ENCODE results near the gene LSM14B. TPM values are rescaled to one million over a fixed set of nuclear protein-coding genes. Genes with fewer than 3 reads are reported as not detected.

Gene LSM14B
- total RNA-seq, 1 experiment from 2014 or later, result 51.3 TPM

DNA sequence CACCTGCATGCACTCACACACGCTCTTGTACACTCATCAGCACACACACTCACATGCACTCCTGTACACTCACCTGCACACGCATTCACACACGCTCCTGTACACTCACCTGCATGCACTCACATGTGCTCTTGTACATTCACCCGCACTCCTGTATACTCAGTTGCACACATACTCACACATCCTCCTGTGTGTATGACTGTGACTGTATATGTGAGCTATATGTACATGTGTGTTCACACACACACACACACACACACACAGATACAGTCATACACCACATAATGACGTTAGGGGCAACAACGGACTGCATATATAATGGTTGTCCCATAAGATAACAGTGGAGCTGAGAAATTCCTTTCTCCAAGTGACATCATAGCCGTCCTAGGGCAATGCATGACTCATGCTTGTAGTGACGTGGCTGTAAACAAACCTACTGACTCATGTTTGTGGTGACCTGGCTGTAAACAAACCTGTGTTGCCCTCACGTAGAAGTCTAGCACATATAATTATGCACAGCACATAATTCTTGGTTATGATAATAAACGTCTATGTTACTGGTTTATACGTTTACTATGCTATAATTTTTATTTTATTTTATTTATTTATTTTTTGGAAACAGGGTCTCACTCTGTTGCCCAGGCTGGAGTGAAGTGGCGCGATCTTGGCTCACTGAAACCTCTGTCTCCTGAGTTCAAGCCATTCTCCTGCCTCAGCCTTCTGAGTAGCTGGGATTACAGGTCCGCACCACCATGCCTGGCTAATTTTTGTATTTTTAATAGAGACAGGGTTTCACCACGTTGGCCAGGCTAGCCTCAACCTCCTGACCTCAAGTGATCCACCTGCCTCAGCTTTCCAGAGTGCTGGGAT is 33.8 kb upstream of the LSM14B start (continued):
- TF ChIP-seq RAD21 (IDR thresholded peaks at IDR 0.05; ENCODE audit: low read depth), result no peak

DNA sequence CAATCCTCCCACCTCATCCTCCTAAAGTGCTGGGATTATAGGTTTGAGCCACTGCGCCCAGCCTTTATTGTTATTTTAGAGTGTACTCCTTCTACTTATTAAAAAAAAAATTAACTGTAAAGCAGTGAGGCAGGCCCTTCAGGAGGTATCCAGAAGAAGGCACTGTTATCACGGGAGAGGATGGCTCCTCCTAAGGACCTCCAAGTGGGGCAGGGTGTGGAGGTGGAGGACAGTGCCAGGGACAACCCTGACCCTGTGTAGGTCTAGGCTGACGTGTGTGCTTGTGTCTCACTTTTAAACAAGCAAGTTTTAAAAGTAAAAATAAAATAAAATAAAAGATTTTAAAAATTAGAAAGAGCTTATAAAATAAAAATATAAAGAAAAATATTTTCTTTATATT is 32.9 kb upstream of the LSM14B start:
- Histone ChIP-seq H3K9me3 (ENCODE audit: control insufficient read depth in 1 of 2, insufficient read depth in 1 of 2, low read depth in 1 of 2, low read length in 2 of 2) (no peaks in the 10 kb centered on the region), H3K4me3 (replicated peaks in 1 of 2; ENCODE audit: low read depth in 1 of 2, low read length in 2 of 2) (no peak overlapping the region), H3K9me2 (ENCODE audit: insufficient read depth) (no peaks in the 10 kb centered on the region), H4K20me1 (ENCODE audit: insufficient read depth) (no peaks in the 10 kb centered on the region), H3K4me1 (ENCODE audit: control insufficient read depth in 1 of 2, insufficient read depth in 2 of 2, low read length in 2 of 2) (peaks cover 5 to 13% of the 10 kb centered on the region in 2 experiments; a peak in 3 of 4 replicates), H3K27ac (ENCODE audit: low read depth, low read length) (no peak overlapping the region), H3K79me2 (ENCODE audit: insufficient read depth, low read length) (no peaks in the 10 kb centered on the region), H3K36me3 (ENCODE audit: control insufficient read depth in 1 of 2, insufficient read depth in 2 of 2, low read length in 2 of 2) (no peaks in the 10 kb centered on the region), H2AFZ (ENCODE audit: low read depth, low read length, poor library complexity, severe bottlenecking) (no peak overlapping the region), H3K27me3 (ENCODE audit: insufficient read depth, low read length) (peaks cover 4% of the 10 kb centered on the region; the same call in 1 of the 2 replicates), H3K4me2 (ENCODE audit: low read length) (no peak overlapping the region), H3K9ac (ENCODE audit: low read length) (no peak overlapping the region)
- ATAC-seq (no peak), DNase-seq (ENCODE audit: low read depth, low spot score) (no peak)
- ChIA-PET RAD21 (ENCODE audit: low non-redundant PET in 1 of 2, low total read pairs in 2 of 2, uncharacterized antibody in 2 of 2, unreplicated experiment in 2 of 2) (no interaction called here), CTCF (no interaction called here), POLR2A (interaction anchor here (1.6 kb wide), 1 partner anchor 23 kb away, joined by 7 read pairs; the partner anchor contains the start of gene TAF4)
- intact Hi-C loops (cut with micrococcal nuclease), result no loop called here
- no TSS peak for BruUV-seq (replicated peaks)
- TF ChIP-seq CEBPB (IDR thresholded peaks at IDR 0.05; ENCODE audit: low read depth) (no peak), EGR1 (IDR thresholded peaks at IDR 0.05; ENCODE audit: low read depth) (no peak), RAD21 (IDR thresholded peaks at IDR 0.05; ENCODE audit: low read depth) (peak; percentile 19; the same call in 1 of the 2 replicates)

DNA sequence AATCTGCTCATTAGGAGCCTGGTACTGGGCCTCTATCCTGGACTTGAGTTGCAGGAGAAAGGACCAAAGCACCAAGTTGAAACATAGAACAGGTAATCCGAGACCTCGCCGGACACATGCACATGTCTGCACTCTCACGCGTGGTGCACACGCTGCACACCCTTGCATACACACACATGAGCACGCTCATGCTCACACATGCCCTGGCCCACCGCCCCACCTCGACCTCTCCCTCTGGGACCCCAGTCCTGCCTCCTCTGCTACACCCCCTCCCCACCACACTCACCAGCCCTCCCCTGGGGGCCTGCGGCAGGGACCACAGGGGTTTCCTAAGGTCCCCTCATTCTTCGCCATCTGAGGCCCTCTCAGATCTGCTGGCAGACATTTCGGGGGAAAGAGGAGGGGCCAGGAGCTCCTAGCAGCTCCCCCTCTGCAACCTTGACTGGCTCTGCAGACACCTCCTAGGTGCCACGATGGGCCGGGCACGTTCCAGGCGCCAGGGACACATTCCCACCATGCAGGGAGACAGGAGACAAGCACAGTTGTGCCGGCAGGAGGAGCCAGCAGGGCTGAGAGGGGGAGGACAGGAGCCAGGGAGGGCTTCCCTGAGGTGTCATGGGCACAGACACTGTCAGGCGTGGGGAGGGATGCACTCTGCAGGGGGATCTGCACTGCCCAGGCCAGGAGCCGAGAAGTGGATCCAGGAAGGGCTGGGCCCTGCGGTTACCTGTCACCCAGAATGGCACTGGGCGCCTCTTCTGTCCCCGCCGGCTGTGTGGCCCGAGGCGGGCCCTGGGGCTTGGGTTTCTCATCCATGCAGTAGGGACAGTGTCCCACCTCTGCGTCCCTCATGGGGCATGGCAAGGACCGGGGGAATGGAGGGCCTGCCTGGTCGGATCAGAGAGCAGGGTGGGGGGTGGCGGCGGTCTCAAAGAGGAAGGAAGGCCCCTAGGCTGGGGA is 25.6 kb upstream of the LSM14B start:
- Histone ChIP-seq H3K4me1 (ENCODE audit: control insufficient read depth in 1 of 2, insufficient read depth in 2 of 2, low read length in 2 of 2) (peaks cover 0 to 7% of the 10 kb centered on the region in 2 experiments; a peak in 2 of 4 replicates), H3K27me3 (ENCODE audit: insufficient read depth, low read length) (no peaks in the 10 kb centered on the region), H3K4me3 (replicated peaks in 1 of 2; ENCODE audit: low read depth in 1 of 2, low read length in 2 of 2) (no peak overlapping the region), H3K9ac (ENCODE audit: low read length) (no peak overlapping the region), H3K4me2 (ENCODE audit: low read length) (no peak overlapping the region), H4K20me1 (ENCODE audit: insufficient read depth) (no peaks in the 10 kb centered on the region), H3K9me2 (ENCODE audit: insufficient read depth) (no peaks in the 10 kb centered on the region), H3K36me3 (ENCODE audit: control insufficient read depth in 1 of 2, insufficient read depth in 2 of 2, low read length in 2 of 2) (no peaks in the 10 kb centered on the region), H3K79me2 (ENCODE audit: insufficient read depth, low read length) (no peaks in the 10 kb centered on the region), H2AFZ (ENCODE audit: low read depth, low read length, poor library complexity, severe bottlenecking) (no peak overlapping the region), H3K9me3 (ENCODE audit: control insufficient read depth in 1 of 2, insufficient read depth in 1 of 2, low read depth in 1 of 2, low read length in 2 of 2) (no peaks in the 10 kb centered on the region), H3K27ac (ENCODE audit: low read depth, low read length) (no peak overlapping the region)
- intact Hi-C loops (cut with micrococcal nuclease), result no loop called here
- no peak for DNase-seq (ENCODE audit: low read depth, low spot score)
- CTCF ChIA-PET, result no interaction called here
- ATAC-seq, result no peak
- RAD21 ChIA-PET (ENCODE audit: low non-redundant PET in 1 of 2, low total read pairs in 2 of 2, uncharacterized antibody in 2 of 2, unreplicated experiment in 2 of 2), result no interaction called here
- POLR2A ChIA-PET, result no interaction called here
- no TSS peak for BruUV-seq (replicated peaks)
- TF ChIP-seq, protein P1, sequence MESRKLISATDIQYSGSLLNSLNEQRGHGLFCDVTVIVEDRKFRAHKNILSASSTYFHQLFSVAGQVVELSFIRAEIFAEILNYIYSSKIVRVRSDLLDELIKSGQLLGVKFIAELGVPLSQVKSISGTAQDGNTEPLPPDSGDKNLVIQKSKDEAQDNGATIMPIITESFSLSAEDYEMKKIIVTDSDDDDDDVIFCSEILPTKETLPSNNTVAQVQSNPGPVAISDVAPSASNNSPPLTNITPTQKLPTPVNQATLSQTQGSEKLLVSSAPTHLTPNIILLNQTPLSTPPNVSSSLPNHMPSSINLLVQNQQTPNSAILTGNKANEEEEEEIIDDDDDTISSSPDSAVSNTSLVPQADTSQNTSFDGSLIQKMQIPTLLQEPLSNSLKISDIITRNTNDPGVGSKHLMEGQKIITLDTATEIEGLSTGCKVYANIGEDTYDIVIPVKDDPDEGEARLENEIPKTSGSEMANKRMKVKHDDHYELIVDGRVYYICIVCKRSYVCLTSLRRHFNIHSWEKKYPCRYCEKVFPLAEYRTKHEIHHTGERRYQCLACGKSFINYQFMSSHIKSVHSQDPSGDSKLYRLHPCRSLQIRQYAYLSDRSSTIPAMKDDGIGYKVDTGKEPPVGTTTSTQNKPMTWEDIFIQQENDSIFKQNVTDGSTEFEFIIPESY (IDR thresholded peaks at IDR 0.05; ENCODE audit: extremely low read depth, insufficient replicate concordance, low read length), result no peak
- TF ChIP-seq EZH2 (IDR thresholded peaks at IDR 0.05) (no peak), SP1 (IDR thresholded peaks at IDR 0.05; ENCODE audit: low read depth) (no peak), ZNF274 (IDR thresholded peaks at IDR 0.05; ENCODE audit: low read depth, low read length) (no peak), CBX3 (IDR thresholded peaks at IDR 0.05; ENCODE audit: low read depth) (no peak)
- TF ChIP-seq, protein P2, sequence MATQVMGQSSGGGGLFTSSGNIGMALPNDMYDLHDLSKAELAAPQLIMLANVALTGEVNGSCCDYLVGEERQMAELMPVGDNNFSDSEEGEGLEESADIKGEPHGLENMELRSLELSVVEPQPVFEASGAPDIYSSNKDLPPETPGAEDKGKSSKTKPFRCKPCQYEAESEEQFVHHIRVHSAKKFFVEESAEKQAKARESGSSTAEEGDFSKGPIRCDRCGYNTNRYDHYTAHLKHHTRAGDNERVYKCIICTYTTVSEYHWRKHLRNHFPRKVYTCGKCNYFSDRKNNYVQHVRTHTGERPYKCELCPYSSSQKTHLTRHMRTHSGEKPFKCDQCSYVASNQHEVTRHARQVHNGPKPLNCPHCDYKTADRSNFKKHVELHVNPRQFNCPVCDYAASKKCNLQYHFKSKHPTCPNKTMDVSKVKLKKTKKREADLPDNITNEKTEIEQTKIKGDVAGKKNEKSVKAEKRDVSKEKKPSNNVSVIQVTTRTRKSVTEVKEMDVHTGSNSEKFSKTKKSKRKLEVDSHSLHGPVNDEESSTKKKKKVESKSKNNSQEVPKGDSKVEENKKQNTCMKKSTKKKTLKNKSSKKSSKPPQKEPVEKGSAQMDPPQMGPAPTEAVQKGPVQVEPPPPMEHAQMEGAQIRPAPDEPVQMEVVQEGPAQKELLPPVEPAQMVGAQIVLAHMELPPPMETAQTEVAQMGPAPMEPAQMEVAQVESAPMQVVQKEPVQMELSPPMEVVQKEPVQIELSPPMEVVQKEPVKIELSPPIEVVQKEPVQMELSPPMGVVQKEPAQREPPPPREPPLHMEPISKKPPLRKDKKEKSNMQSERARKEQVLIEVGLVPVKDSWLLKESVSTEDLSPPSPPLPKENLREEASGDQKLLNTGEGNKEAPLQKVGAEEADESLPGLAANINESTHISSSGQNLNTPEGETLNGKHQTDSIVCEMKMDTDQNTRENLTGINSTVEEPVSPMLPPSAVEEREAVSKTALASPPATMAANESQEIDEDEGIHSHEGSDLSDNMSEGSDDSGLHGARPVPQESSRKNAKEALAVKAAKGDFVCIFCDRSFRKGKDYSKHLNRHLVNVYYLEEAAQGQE (IDR thresholded peaks at IDR 0.05; ENCODE audit: low read depth), result no peak
